Stimulated activated naive CD8-positive, alpha-beta T cell treated with anti-CD3 and anti-CD28 coated beads, Interleukin-15, amount 100 ng/mL, for 72 hours (primary cell): Measurements from ENCODE around the gene NRAP.

Experiments used
- ATAC-seq: fragments of 150-1000 bp; cut with Tn5 transposase; 2 replicates; pipeline ENCODE4 v1.10.0; 2021; ENCODE audit warnings: mild to moderate bottlenecking, moderate library complexity
- DNase-seq, 2 donors: peaks; one replicate each; pipeline ENCODE4 v3.0.0; 2021 to 2022
- H3K27ac Mint-ChIP-seq, 2 donors: one replicate each; pipeline ENCODE4 v1.8.0; 2022; ENCODE audit warnings: mild to moderate bottlenecking in 2 of 2, mixed read lengths in 2 of 2, moderate library complexity in 2 of 2
- H3K27me3 Mint-ChIP-seq: one replicate; pipeline ENCODE4 v1.8.0; 2022; ENCODE audit warnings: mixed read lengths
- H3K4me1 Mint-ChIP-seq: one replicate; pipeline ENCODE4 v1.8.0; 2022; ENCODE audit warnings: mild to moderate bottlenecking, mixed read lengths
- H3K4me3 Mint-ChIP-seq, 2 donors: one replicate each; pipeline ENCODE4 v1.8.0; 2022; ENCODE audit warnings: mild to moderate bottlenecking in 2 of 2, mixed read lengths in 2 of 2, moderate library complexity in 1 of 2
- H3K9me3 Mint-ChIP-seq, 2 donors: one replicate each; pipeline ENCODE4 v1.8.0; 2022; ENCODE audit warnings: mixed read lengths in 2 of 2

The NRAP gene, protein sequence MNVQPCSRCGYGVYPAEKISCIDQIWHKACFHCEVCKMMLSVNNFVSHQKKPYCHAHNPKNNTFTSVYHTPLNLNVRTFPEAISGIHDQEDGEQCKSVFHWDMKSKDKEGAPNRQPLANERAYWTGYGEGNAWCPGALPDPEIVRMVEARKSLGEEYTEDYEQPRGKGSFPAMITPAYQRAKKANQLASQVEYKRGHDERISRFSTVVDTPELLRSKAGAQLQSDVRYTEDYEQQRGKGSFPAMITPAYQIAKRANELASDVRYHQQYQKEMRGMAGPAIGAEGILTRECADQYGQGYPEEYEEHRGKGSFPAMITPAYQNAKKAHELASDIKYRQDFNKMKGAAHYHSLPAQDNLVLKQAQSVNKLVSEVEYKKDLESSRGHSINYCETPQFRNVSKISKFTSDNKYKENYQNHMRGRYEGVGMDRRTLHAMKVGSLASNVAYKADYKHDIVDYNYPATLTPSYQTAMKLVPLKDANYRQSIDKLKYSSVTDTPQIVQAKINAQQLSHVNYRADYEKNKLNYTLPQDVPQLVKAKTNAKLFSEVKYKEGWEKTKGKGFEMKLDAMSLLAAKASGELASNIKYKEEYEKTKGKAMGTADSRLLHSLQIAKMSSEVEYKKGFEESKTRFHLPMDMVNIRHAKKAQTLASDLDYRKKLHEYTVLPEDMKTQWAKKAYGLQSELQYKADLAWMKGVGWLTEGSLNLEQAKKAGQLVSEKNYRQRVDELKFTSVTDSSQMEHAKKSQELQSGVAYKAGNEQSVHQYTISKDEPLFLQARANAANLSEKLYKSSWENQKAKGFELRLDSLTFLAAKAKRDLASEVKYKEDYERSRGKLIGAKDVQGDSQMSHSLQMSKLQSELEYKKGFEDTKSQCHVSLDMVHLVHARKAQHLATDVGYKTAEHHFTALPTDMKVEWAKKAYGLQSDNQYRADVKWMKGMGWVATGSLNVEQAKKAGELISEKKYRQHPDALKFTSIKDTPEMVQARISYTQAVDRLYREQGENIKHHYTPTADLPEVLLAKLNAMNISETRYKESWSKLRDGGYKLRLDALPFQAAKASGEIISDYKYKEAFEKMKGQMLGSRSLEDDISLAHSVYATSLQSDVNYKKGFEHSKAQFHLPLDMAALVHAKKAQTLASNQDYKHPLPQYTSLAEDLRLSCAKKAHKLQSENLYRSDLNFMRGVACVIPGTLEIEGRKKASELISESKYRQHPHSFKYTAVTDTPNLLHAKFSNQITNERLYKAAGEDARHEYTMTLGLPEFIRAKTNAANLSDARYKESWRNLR (N-terminal part only)

DNA sequence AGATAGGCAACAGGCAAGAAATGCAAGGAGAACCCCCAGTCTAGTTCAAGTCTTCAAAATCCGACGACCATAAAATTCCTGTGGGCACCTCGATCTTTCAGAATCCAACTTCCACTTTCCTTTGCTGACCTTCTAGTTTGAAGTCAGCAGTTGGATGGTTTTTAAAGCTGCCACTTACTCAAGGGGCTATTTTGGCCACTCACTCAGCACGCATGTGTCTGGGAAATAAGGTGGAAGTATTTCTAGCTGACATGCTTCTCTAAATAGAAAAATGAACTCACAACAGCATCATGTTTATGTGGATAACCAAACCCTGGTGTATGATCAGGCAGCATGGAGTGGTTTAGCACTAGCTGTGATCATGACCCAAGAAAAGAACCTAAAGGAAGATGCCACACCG lies at the start of gene NRAP:
Gene NRAP (minus strand): TSS at position 134 of the 400 bp plus-strand sequence. CDS start 159 bp downstream, outside the sequence.
- H3K9me3 Mint-ChIP-seq, result peaks cover 0 to 3% of the 10 kb centered on the region in 2 donors
- H3K4me3 Mint-ChIP-seq, result no peak within 1 kb of the TSS
- DNase-seq (no peak), ATAC-seq (no peak)
- H3K27ac Mint-ChIP-seq, result no peak within 1 kb of the TSS
- H3K4me1 Mint-ChIP-seq, result peaks cover 22% of the 10 kb centered on the region
- peaks cover 9% of the 10 kb centered on the region for H3K27me3 Mint-ChIP-seq

DNA sequence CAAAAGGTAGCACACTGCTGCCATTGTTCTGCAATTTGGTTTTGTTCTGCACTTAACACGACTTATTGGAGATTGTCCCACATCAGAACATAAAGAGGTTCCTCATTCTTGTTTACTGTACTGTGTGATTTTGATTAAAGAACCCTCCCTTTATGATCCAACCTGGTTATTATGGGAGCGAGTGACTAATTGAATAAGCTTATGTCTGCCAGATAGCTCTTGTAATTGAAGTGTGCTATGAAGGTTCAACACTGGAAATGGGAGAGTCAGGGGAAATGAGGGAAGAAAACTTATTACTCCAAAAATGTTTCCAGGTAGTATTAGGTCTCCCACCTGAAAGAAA lies 49.8 kb upstream of the NRAP start:
- Mint-ChIP-seq H3K9me3 (peaks cover 0 to 7% of the 10 kb centered on the region in 2 donors), H3K27me3 (no peaks in the 10 kb centered on the region), H3K4me3 (no peak overlapping the region), H3K4me1 (peaks cover 6% of the 10 kb centered on the region), H3K27ac (no peak overlapping the region)
- DNase-seq, result no peak
- ATAC-seq, result no peak

DNA sequence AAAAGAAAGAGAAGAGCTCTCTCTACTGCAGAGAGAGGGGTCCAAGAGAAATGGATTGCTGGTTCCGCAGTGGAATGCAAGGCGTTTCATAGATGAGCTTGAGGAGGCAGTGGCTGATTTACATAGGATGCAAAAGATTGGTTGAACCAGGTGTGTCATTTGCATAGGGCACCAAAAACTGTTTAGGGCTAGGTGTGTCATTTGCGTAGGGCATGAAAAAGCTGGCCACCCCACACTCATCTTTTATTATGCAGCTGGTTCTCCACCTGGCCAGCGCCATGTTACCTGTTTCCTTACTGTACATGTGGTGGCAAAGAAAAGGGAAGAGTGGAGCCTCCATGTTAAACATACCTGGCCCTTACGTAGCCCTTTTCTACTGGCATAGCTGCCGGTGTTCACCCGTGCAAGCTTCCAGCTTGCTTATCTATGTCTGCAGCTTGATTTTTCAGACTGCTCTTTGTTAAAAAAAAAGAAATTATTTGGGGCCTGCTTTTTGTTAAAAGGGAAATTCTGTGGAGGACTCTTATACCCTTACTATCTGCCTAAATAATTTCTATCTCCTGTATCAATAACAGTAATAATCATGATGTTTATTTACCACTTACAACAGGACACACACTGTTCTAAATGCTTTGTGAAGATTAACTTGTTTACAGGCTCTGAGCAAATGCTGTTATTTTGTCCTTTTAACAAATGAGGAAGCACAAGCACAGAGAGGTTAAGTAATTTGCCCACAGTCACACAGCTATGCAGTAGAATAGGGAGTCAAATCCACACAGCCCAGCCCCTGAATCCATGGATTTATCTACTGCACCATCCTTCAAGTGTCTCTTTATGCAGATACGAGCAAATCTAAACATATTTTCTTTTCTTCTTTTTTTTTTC lies 49.2 kb upstream of the NRAP start:
- H3K4me1 Mint-ChIP-seq, result peaks cover 6% of the 10 kb centered on the region
- no peak overlapping the region for H3K27ac Mint-ChIP-seq
- DNase-seq (no peak), ATAC-seq (no peak)
- no peaks in the 10 kb centered on the region for H3K27me3 Mint-ChIP-seq
- H3K9me3 Mint-ChIP-seq, result peaks cover 0 to 7% of the 10 kb centered on the region in 2 donors
- no peak overlapping the region for H3K4me3 Mint-ChIP-seq

DNA sequence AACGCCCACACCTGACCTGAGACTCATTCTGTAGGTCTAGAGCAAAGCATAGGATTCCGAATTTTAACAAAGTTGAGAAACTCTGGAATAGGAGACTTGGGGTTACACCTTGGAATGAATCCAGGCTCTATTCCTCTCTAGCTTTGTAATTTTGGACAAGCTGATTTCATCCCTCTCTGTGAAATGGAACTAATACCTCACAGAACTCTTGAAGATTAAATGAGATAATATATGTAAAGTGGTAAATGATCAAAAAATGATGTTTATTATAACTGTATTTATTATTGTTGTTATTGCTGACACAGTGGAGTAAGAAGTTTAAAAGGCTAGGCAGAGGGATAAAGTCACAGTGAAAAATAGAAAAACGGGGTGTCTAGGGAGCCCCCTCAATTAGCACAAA lies 48.2 kb upstream of the NRAP start:
- ATAC-seq (no peak), DNase-seq (no peak)
- no peaks in the 10 kb centered on the region for H3K27me3 Mint-ChIP-seq
- H3K9me3 Mint-ChIP-seq, result peaks cover 0 to 7% of the 10 kb centered on the region in 2 donors
- no peak overlapping the region for H3K27ac Mint-ChIP-seq
- no peak overlapping the region for H3K4me3 Mint-ChIP-seq
- H3K4me1 Mint-ChIP-seq, result peaks cover 11% of the 10 kb centered on the region

DNA sequence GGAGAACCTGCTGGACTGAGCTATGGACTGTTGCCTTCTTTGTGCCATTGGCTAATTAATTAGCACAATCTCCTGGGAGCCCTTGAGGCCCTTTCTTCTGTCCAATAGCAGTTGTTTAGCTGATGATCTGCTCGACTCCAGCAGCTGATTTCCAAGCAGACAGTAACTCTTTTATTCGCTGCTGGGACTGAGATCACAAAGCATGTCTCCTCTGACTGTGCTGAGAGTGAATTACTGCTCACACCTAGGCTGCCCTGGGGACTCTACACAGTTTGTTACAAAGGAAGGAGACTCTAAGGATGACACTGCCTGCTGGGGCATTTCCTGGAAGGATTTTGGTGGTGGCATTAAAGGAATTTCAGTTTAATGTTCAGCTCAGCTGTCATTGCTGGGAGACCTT lies 47.3 kb upstream of the NRAP start:
- no peak overlapping the region for H3K4me3 Mint-ChIP-seq
- no peak overlapping the region for H3K27ac Mint-ChIP-seq
- H3K27me3 Mint-ChIP-seq, result no peaks in the 10 kb centered on the region
- DNase-seq, result no peak
- no peak for ATAC-seq
- H3K4me1 Mint-ChIP-seq, result peaks cover 15% of the 10 kb centered on the region
- H3K9me3 Mint-ChIP-seq, result peaks cover 0 to 7% of the 10 kb centered on the region in 2 donors

DNA sequence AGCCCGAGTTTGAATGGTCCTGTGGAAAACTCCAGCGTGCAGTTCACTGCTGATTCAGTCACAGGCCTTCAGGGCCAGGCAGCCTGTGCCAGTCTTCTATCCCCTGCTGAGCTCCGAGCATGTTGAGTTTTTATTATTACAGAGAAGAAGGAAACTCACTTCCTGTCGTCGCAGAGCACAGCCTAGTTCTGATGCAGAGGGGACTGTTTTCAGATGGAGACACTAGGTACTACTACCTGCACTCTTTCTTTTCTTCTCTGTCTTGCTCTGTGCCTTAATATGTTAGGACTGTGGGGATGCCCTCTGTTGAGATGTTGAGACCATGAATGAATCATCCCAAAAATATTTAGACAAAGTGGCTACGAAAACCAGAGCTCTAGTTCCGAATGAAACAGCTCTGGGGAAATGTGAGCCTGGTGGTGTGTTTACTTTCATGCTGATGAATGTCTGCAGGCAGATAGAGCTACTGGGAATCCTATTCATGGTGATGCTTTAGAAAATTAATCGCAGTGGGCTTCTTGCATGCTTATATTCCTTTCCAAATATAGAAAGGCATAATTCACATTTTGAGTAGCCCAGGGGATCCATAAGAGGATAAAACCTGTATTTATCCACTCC lies 45.5 kb upstream of the NRAP start:
- Mint-ChIP-seq H3K27ac (no peak overlapping the region), H3K4me1 (peaks cover 15% of the 10 kb centered on the region), H3K9me3 (no peaks in the 10 kb centered on the region), H3K4me3 (no peak overlapping the region), H3K27me3 (no peaks in the 10 kb centered on the region)
- DNase-seq (no peak), ATAC-seq (no peak)

DNA sequence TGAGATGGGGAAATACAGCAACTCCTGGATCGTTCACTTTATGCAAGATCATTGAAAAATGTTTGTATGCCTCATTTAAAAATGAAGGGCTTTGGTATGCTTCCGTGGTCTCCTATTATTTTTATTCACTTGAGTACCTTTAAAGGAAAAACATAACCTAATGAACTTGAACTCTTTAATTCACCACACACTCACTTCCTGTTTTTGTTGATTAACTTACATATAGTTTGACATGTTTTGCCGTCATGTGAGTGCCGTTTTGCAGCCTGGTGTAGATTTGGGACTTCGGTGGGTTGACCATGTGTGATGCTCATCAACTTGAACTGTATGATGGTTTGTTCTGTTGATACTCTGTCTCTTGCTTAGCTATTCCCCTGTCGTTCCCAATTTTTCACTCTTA lies 44.8 kb upstream of the NRAP start:
- H3K4me1 Mint-ChIP-seq, result peaks cover 15% of the 10 kb centered on the region
- H3K27me3 Mint-ChIP-seq, result no peaks in the 10 kb centered on the region
- DNase-seq (no peak), ATAC-seq (no peak)
- H3K9me3 Mint-ChIP-seq, result no peaks in the 10 kb centered on the region
- H3K4me3 Mint-ChIP-seq, result no peak overlapping the region
- peak overlapping the region in 1 of 2 donors; percentile 77 for H3K27ac Mint-ChIP-seq

DNA sequence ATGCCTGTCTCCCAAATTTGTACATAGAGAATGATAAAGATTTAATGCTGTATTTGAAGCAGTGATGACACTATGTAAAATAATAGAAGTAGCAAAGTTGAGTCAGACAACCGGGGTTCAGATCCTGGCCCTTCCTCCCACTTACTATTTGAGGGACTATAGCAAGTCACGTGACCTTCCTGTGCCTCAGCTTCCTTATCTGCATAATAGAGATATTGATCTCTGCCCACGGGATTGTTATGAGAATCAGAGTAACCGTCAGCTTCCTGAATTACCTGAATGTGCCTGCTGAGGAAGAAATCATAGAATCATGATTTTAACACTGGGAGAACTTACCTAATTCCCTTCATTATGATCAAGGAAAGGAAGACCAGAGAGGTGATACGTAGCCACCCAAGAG lies 42.8 kb upstream of the NRAP start:
- ATAC-seq (no peak), DNase-seq (no peak)
- Mint-ChIP-seq H3K9me3 (no peaks in the 10 kb centered on the region), H3K4me3 (no peak overlapping the region), H3K4me1 (peaks cover 15% of the 10 kb centered on the region), H3K27ac (no peak overlapping the region), H3K27me3 (no peaks in the 10 kb centered on the region)

DNA sequence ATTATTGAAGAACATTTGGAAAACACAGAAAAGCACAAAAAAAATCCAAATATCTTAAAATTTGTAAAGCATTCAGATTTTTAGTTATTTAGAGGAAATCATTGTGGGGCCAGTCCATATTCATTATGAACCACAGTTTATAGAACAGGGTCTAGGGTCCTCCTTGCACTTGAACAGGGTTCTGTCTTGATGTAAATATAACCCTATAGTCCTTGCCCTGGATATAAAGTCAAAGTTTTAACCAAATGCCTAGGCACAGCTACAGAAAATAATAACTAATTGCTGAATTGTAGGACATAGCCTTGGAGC lies 41.5 kb upstream of the NRAP start:
- no peak for DNase-seq
- H3K4me1 Mint-ChIP-seq, result peaks cover 15% of the 10 kb centered on the region
- H3K9me3 Mint-ChIP-seq, result no peaks in the 10 kb centered on the region

DNA sequence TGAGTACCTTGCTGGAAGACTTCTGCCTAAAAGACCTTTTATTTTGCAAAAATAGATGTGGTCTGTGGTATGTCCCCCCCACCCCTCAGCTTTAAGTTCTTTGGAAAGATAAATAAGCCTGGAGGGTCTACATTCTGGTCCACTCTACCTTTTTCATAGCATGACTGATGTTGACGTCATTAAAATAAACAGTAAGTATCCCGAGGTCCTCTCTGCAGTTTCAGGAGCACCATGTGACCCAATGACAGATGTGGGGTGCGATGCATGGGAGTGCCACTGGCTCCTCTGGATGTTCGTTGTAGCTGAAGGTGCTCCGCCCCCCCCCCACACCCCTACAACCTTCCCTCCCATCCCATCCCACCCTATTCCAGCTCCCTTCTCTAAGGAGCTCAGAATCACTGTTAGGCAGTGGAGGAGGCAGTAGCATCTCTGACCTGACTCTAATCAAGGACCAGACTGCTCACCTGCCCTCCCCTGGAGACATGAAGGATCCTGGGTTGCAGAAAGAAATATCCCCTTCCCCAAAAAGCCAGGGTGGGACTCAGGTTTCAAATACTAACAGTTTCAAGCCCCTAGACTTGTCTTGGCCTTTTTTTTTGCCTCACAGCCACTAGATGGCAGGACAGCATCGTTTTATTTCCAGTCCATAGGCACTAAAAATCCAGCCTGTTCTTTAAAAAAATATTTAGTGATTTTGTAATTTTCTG lies 40.9 kb upstream of the NRAP start:
- H3K9me3 Mint-ChIP-seq, result no peaks in the 10 kb centered on the region
- no peaks in the 10 kb centered on the region for H3K27me3 Mint-ChIP-seq
- peaks cover 15% of the 10 kb centered on the region for H3K4me1 Mint-ChIP-seq
- peak in 1 of 2 donors; percentile 19 for DNase-seq
- no peak overlapping the region for H3K27ac Mint-ChIP-seq
- H3K4me3 Mint-ChIP-seq, result no peak overlapping the region
- no peak for ATAC-seq

More for the DNA sequence above, 41.5 kb upstream of the NRAP start:
- H3K27me3 Mint-ChIP-seq, result no peaks in the 10 kb centered on the region
- H3K27ac Mint-ChIP-seq, result no peak overlapping the region
- no peak for ATAC-seq
- H3K4me3 Mint-ChIP-seq, result no peak overlapping the region

DNA sequence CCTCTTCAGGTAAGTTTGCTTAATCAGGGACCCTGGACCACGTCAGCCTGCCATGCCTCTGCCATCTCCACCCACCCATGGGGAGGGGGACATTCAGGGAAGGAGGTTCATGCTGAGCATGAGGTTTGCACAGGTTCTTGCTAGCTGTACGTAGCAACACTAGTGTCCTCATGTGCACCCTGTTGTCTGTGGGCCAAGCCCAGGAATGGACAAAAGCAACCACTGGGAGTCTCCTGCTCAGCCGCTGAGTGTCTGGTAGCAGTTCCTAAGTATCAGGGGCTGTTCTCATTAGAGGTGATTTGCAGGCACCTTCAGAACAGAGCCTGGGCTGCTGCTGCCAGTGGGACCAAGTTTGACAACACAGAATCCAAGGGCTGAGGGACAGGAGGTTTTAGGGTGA lies 33.8 kb upstream of the NRAP start:
- no peaks in the 10 kb centered on the region for H3K27me3 Mint-ChIP-seq
- no peak for ATAC-seq
- H3K4me3 Mint-ChIP-seq, result no peak overlapping the region
- no peak for DNase-seq
- peaks cover 13 to 15% of the 10 kb centered on the region in 2 donors for H3K9me3 Mint-ChIP-seq
- no peak overlapping the region for H3K27ac Mint-ChIP-seq
- H3K4me1 Mint-ChIP-seq, result peaks cover 6% of the 10 kb centered on the region

DNA sequence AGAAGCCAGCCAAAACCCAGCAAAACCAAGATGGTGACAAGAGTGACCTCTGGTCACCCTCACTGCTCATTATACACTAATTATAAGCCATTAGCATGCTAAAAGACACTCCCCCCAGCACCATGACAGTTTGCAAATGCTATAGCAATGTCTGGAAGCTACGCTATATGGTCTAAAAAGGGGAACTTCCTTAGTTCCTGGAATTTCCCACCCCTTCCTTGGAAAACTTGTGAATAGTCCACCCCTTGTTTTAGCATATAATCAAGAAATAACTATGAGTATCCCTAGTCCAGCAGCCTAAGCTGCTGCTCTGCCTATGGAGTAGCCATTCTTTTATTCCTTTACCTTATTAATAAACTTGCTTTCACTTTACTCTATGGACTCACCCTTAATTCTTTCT lies 31.9 kb upstream of the NRAP start:
- H3K27me3 Mint-ChIP-seq, result no peaks in the 10 kb centered on the region
- no peak for DNase-seq
- peaks cover 6% of the 10 kb centered on the region for H3K4me1 Mint-ChIP-seq
- no peak overlapping the region for H3K4me3 Mint-ChIP-seq
- no peak overlapping the region for H3K27ac Mint-ChIP-seq
- peaks cover 15 to 20% of the 10 kb centered on the region in 2 donors for H3K9me3 Mint-ChIP-seq
- ATAC-seq, result no peak

DNA sequence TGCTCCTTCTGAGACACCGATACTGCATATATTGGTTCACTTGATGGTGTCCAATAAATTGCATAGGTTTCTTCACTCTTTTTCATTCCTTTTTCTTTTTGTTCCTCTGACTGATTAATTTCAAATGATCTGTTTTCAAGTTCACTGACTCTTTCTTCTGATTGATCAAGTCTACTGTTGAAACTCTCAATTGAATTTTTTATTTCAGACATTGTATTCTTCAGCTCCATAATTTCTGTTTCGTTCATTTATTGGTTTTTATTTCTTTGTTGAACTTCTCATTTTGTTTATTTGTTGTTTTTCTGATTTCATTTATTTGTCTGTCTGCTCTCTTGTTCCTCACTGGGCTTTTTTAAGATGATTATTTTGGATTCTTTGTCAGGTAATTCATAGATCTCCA lies 29.5 kb upstream of the NRAP start:
- peak overlapping the region in 1 of 2 donors; percentile 0 for H3K27ac Mint-ChIP-seq
- H3K27me3 Mint-ChIP-seq, result no peaks in the 10 kb centered on the region
- ATAC-seq (no peak), DNase-seq (no peak)
- no peak overlapping the region for H3K4me3 Mint-ChIP-seq
- H3K9me3 Mint-ChIP-seq, result peaks cover 22 to 42% of the 10 kb centered on the region in 2 donors
- peaks cover 30% of the 10 kb centered on the region for H3K4me1 Mint-ChIP-seq

DNA sequence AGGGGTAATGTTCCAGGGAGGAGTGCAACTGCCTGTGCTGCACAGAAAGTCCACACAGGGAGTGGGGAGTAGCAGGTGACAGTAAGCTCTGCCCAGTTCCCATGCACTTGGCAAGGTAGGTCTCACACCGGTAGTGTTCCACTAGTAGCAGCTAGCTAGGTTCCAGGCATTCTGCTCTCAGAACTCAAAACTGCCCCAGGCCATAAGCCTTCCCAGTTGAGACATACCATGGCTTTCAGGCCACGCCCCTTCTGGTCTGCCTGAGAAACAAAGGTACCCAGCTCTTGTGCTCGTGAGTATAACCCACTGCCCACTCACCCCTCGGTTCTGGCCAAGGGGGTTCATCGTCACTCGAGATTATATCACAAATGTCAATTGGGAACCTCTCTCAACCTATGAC lies 28.4 kb upstream of the NRAP start:
- Mint-ChIP-seq H3K27ac (no peak overlapping the region), H3K9me3 (peaks cover 30 to 53% of the 10 kb centered on the region in 2 donors), H3K4me1 (peaks cover 37% of the 10 kb centered on the region), H3K4me3 (no peak overlapping the region), H3K27me3 (no peaks in the 10 kb centered on the region)
- DNase-seq (no peak), ATAC-seq (no peak)
